ENCODE results near the gene POLA1.
"Not testable (repeated sequence)": the region's sequence is repeated elsewhere in the genome, so short reads cannot be mapped to it uniquely, and the experiment has no call there.

Gene POLA1

GRCh38 chrX:24858004-24858746, 164.5 kb downstream of the POLA1 start:
- Histone ChIP-seq H3K4me1 (no peaks in the 10 kb centered on the region), H3K9ac (no peak overlapping the region), H3K4me3 (ENCODE audit: low read depth, low read length) (no peak overlapping the region), H3K36me3 (ENCODE audit: control insufficient read depth, insufficient read depth, low read length) (no peaks in the 10 kb centered on the region), H3K4me2 (ENCODE audit: low read length) (no peak overlapping the region), H2AFZ (no peak overlapping the region), H3K79me2 (no peaks in the 10 kb centered on the region), H3K27ac (no peak overlapping the region), H3K9me3 (ENCODE audit: control insufficient read depth, low read length) (no peaks in the 10 kb centered on the region), H3K27me3 (ENCODE audit: control insufficient read depth, insufficient read depth, low read length) (no peaks in the 10 kb centered on the region)
- no peak for TF ChIP-seq CTCF (IDR thresholded peaks at IDR 0.05)

- Histone ChIP-seq H3K4me1 (no peaks in the 10 kb centered on the region), H2AFZ (no peak overlapping the region), H3K27me3 (ENCODE audit: control insufficient read depth, insufficient read depth, low read length) (no peaks in the 10 kb centered on the region), H3K36me3 (ENCODE audit: control insufficient read depth, insufficient read depth, low read length) (no peaks in the 10 kb centered on the region), H3K4me3 (ENCODE audit: low read depth, low read length) (no peak overlapping the region), H3K9ac (no peak overlapping the region), H3K79me2 (no peaks in the 10 kb centered on the region), H3K27ac (no peak overlapping the region), H3K9me3 (ENCODE audit: control insufficient read depth, low read length) (no peaks in the 10 kb centered on the region), H3K4me2 (ENCODE audit: low read length) (no peak overlapping the region)
- no peak for TF ChIP-seq CTCF (IDR thresholded peaks at IDR 0.05)
These were observed 165.6 kb downstream of the POLA1 start for GRCh38 chrX:24859211-24859841.

- no peaks in the 10 kb centered on the region for H3K36me3 ChIP-seq (ENCODE audit: control insufficient read depth, insufficient read depth, low read length)
- H3K9me3 ChIP-seq (ENCODE audit: control insufficient read depth, low read length): no peaks in the 10 kb centered on the region
- no peak for TF ChIP-seq CTCF (IDR thresholded peaks at IDR 0.05)
- no peaks in the 10 kb centered on the region for H3K4me1 ChIP-seq
- no peaks in the 10 kb centered on the region for H3K79me2 ChIP-seq
- no peak overlapping the region for H3K27ac ChIP-seq
- H3K27me3 ChIP-seq (ENCODE audit: control insufficient read depth, insufficient read depth, low read length): no peaks in the 10 kb centered on the region
- H3K4me3 ChIP-seq (ENCODE audit: low read depth, low read length): no peak overlapping the region
- no peak overlapping the region for H3K9ac ChIP-seq
- H2AFZ ChIP-seq: no peak overlapping the region
- H3K4me2 ChIP-seq (ENCODE audit: low read length): no peak overlapping the region
These were observed 166.4 kb downstream of the POLA1 start for GRCh38 chrX:24860140-24860539.

GRCh38 chrX:24862343-24862742, 168.6 kb downstream of the POLA1 start:
- H3K4me3 ChIP-seq (ENCODE audit: low read depth, low read length): no peak overlapping the region
- no peak overlapping the region for H3K27ac ChIP-seq
- no peaks in the 10 kb centered on the region for H3K9me3 ChIP-seq (ENCODE audit: control insufficient read depth, low read length)
- no peak overlapping the region for H3K9ac ChIP-seq
- no peaks in the 10 kb centered on the region for H3K79me2 ChIP-seq
- H3K36me3 ChIP-seq (ENCODE audit: control insufficient read depth, insufficient read depth, low read length): no peaks in the 10 kb centered on the region
- H3K4me1 ChIP-seq: no peaks in the 10 kb centered on the region
- no peak overlapping the region for H3K4me2 ChIP-seq (ENCODE audit: low read length)
- no peak overlapping the region for H2AFZ ChIP-seq
- no peaks in the 10 kb centered on the region for H3K27me3 ChIP-seq (ENCODE audit: control insufficient read depth, insufficient read depth, low read length)
- no peak for TF ChIP-seq CTCF (IDR thresholded peaks at IDR 0.05)

- not testable (repeated sequence) for H2AFZ ChIP-seq; H3K9ac ChIP-seq; H3K79me2 ChIP-seq; H3K4me3 ChIP-seq (ENCODE audit: low read depth, low read length); H3K27ac ChIP-seq; H3K9me3 ChIP-seq (ENCODE audit: control insufficient read depth, low read length); H3K36me3 ChIP-seq (ENCODE audit: control insufficient read depth, insufficient read depth, low read length); H3K4me1 ChIP-seq; H3K4me2 ChIP-seq (ENCODE audit: low read length); H3K27me3 ChIP-seq (ENCODE audit: control insufficient read depth, insufficient read depth, low read length)
These were observed 170.1 kb downstream of the POLA1 start for GRCh38 chrX:24863779-24864178.

All from parathyroid adenoma (tissue), 2 donors.